ENCODE results near the gene PAPOLB.

PAPOLB gene

GRCh38 chr7:4820405-4820966 lies 41.3 kb downstream of the PAPOLB start:
- DNase-seq, result no peak

GRCh38 chr7:4819560-4820404 lies 42.0 kb downstream of the PAPOLB start:
- DNase-seq, result no peak

GRCh38 chr7:4818000-4818794 lies 43.6 kb downstream of the PAPOLB start:
- no peak for DNase-seq

- DNase-seq, result no peak
Observed at GRCh38 chr7:4817178-4817901, 44.5 kb downstream of the PAPOLB start.

GRCh38 chr7:4816419-4817080 lies 45.3 kb downstream of the PAPOLB start:
- DNase-seq, result no peak

- no peak for DNase-seq
Observed at GRCh38 chr7:4815609-4816418, 46.0 kb downstream of the PAPOLB start.

- no peak for DNase-seq
Observed at GRCh38 chr7:4815121-4815520, 46.7 kb downstream of the PAPOLB start.

GRCh38 chr7:4814433-4814832 lies 47.4 kb downstream of the PAPOLB start:
- no peak for DNase-seq

GRCh38 chr7:4809666-4810065 lies 52.2 kb downstream of the PAPOLB start:
- DNase-seq, result no peak

- DNase-seq, result peak; percentile 41
Observed at GRCh38 chr7:4809091-4809591, 52.7 kb downstream of the PAPOLB start.

- no peak for DNase-seq
Observed at GRCh38 chr7:4808565-4808964, 53.3 kb downstream of the PAPOLB start.

GRCh38 chr7:4808026-4808425 lies 53.8 kb downstream of the PAPOLB start:
- DNase-seq, result no peak
